ENCODE data around the gene COMMD1. TPM values are rescaled to one million over a fixed set of nuclear protein-coding genes. Genes with fewer than 3 reads are reported as not detected.
"Not testable (repeated sequence)": the region's sequence is repeated elsewhere in the genome, so short reads cannot be mapped to it uniquely, and the experiment has no call there.

COMMD1 gene
- total RNA-seq, 1 donor from 2014 or later = 43.0 TPM

DNA sequence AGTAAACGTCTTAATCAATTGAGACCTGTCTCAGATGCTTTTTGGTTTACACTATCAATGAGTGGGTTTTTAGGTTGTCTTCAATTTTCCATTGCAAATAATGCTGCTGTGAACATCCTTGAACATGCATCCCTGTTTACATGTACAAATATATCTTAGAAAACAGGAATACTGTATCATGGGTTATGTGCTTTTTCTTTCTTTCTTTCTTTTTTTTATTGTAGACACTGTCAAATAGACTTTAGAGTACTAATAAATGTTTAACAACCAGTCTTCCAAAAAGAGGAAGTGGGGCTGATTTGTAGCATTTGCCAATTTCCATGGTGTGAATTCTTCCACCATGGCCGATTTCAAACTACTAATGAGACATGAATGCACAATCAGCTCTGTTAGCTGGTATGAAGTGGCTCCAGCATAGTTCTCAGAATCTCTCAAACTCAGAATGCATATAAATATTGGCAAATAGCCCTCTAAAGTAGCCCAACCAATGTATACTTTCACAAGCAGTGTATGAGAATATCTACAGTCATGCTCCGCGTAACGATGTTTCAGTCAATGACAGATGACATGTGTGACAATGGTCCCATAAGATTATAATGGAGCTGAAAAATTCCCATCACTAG is 240.1 kb downstream of the COMMD1 start:
- Histone ChIP-seq H3K27me3 (no peaks in the 10 kb centered on the region), H3K4me3 (no peak overlapping the region), H3K9me3 (no peaks in the 10 kb centered on the region), H3K27ac (no peak overlapping the region), H3K36me3 (no peaks in the 10 kb centered on the region), H3K4me1 (peaks cover 9% of the 10 kb centered on the region)
- intact Hi-C loops (cut with DNase I) = no loop called here
- DNase-seq (ENCODE audit: extremely low spot score in 2 of 2) = no peak
- TF ChIP-seq CTCF (IDR thresholded peaks at IDR 0.05) (no peak), POLR2AphosphoS5 (IDR thresholded peaks at IDR 0.05; ENCODE audit: insufficient read depth in 1 of 2, low read depth in 1 of 2) (no peak), POLR2A (IDR thresholded peaks at IDR 0.05) (no peak)

DNA sequence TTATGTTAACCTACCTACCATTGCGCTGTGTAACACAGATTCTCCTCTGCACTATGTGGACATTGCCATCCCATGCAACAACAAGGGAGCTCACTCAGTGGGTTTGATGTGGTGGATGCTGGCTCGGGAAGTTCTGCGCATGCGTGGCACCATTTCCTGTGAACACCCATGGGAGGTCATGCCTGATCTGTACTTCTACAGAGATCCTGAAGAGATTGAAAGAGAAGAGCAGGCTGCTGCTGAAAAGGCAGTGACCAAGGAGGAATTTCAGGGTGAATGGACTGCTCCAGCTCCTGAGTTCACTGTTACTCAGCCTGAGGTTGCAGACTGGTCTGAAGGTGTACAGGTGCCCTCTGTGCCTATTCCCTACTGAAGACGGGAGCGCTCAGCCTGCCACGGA is 241.3 kb downstream of the COMMD1 start:
- H3K36me3 ChIP-seq; H3K27me3 ChIP-seq; H3K4me1 ChIP-seq; H3K4me3 ChIP-seq; H3K9me3 ChIP-seq; intact Hi-C loops (cut with DNase I); DNase-seq (ENCODE audit: extremely low spot score in 2 of 2); H3K27ac ChIP-seq: not testable (repeated sequence)

DNA sequence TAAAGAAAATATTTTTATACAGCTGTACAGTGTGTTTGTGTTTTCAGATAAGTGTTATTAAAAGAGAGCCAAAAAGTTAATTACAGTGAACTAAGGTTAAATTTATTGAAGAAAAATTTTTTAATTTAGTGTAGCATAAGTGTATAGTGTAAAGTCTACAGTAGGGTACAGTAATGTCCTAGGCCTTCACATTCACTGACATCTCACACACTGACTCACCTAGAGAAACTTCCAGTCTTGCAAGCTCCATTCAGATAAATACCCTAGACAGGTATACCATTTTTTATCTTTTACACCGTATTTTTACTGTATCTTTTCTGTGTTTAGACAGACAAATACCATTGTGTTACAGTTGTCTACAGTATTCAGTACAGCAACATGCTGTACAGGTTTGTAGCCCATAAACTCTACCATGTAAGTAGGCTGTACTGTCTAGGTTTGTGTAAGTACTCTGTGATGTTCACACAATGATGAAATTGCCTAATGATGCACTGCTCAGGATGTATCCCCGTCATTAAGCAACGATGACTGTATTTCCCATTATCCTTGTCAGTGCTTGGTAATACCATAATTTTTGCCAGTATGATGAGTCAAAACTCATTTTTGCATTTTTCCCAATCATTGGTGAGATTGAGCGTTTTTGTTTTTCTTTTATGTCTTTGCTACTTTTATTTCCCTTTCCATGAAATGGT is 242.3 kb downstream of the COMMD1 start:
- no peaks in the 10 kb centered on the region for H3K9me3 ChIP-seq
- no peak overlapping the region for H3K27ac ChIP-seq
- DNase-seq (ENCODE audit: extremely low spot score in 2 of 2) = no peak
- intact Hi-C loops (cut with DNase I) = no loop called here
- H3K4me1 ChIP-seq = peaks cover 9% of the 10 kb centered on the region
- H3K36me3 ChIP-seq = no peaks in the 10 kb centered on the region
- no peaks in the 10 kb centered on the region for H3K27me3 ChIP-seq
- no peak overlapping the region for H3K4me3 ChIP-seq
- TF ChIP-seq POLR2AphosphoS5 (IDR thresholded peaks at IDR 0.05; ENCODE audit: insufficient read depth in 1 of 2, low read depth in 1 of 2) = no peak
- no peak for TF ChIP-seq CTCF (IDR thresholded peaks at IDR 0.05)
- TF ChIP-seq POLR2A (IDR thresholded peaks at IDR 0.05) = no peak

- Histone ChIP-seq H3K27me3 (no peaks in the 10 kb centered on the region), H3K36me3 (no peaks in the 10 kb centered on the region), H3K9me3 (no peaks in the 10 kb centered on the region), H3K27ac (no peak overlapping the region), H3K4me1 (peaks cover 9% of the 10 kb centered on the region), H3K4me3 (no peak overlapping the region)
- no peak for DNase-seq (ENCODE audit: extremely low spot score in 2 of 2)
- intact Hi-C loops (cut with DNase I) = no loop called here
- TF ChIP-seq POLR2A (IDR thresholded peaks at IDR 0.05) = no peak
- TF ChIP-seq POLR2AphosphoS5 (IDR thresholded peaks at IDR 0.05; ENCODE audit: insufficient read depth in 1 of 2, low read depth in 1 of 2) = no peak
- TF ChIP-seq CTCF (IDR thresholded peaks at IDR 0.05) = no peak
Observed at GRCh38 chr2:62149708-62150107, 244.2 kb downstream of the COMMD1 start.

- no peak for TF ChIP-seq CTCF (IDR thresholded peaks at IDR 0.05)
- TF ChIP-seq POLR2AphosphoS5 (IDR thresholded peaks at IDR 0.05; ENCODE audit: insufficient read depth in 1 of 2, low read depth in 1 of 2) = no peak
- no peak for TF ChIP-seq POLR2A (IDR thresholded peaks at IDR 0.05)
- no peak for DNase-seq (ENCODE audit: extremely low spot score in 2 of 2)
- no peaks in the 10 kb centered on the region for H3K9me3 ChIP-seq
- H3K27ac ChIP-seq = no peak overlapping the region
- peaks cover 9% of the 10 kb centered on the region for H3K4me1 ChIP-seq
- H3K27me3 ChIP-seq = no peaks in the 10 kb centered on the region
- no peaks in the 10 kb centered on the region for H3K36me3 ChIP-seq
- intact Hi-C loops (cut with DNase I) = no loop called here
- H3K4me3 ChIP-seq = no peak overlapping the region
Observed at GRCh38 chr2:62150597-62151305, 245.3 kb downstream of the COMMD1 start.

All from vagina (tissue), 2 donors.